Measurements from ENCODE around the gene RCAN2. TPM values are rescaled to one million over a fixed set of nuclear protein-coding genes. Genes with fewer than 3 reads are reported as not detected.

Gene RCAN2
- total and polyA plus RNA-seq, 2 donors (not counting 1 experiment from before 2014, with no cell fraction given), result not detected

DNA sequence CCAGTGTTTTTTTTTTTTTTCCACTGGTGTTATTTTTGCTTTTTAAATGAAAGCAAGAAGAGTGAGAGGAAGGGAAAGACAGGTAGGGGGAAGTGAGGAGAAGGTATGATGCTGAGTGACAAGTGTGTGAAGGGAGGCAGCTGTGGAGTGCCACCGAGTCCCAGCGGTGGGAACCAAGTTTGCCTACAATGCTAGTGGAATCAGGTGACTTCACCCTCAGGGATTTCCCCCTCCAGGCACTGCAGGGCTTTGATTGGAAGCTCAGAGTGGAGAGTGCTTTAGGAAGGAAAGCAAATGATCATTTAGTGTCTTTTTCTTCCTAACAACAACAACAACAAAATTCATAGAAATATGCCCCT lies 200.0 kb downstream of the RCAN2 start:
- peaks cover 7% of the 10 kb centered on the region for H3K4me1 Mint-ChIP-seq
- ATAC-seq (ENCODE audit: low read depth) (no peak), DNase-seq (no peak)
- Histone ChIP-seq H3K4me2 (replicated peaks; ENCODE audit: low read depth, low read length, poor library complexity, severe bottlenecking) (no peak overlapping the region), H3K79me2 (ENCODE audit: control insufficient read depth, insufficient read depth, low read length) (no peaks in the 10 kb centered on the region), H3K27ac (ENCODE audit: low read length in 2 of 2) (no peak overlapping the region), H4K20me1 (ENCODE audit: control insufficient read depth, insufficient read depth, low read length, poor library complexity, severe bottlenecking) (no peaks in the 10 kb centered on the region), H3K9ac (ENCODE audit: low read length) (no peak overlapping the region), H3K36me3 (replicated peaks in 1 of 2; ENCODE audit: control extremely low read depth in 1 of 2, control insufficient read depth in 1 of 2, extremely low read depth in 1 of 2, insufficient read depth in 2 of 2, low read length in 1 of 2) (no peaks in the 10 kb centered on the region), H2AFZ (ENCODE audit: insufficient read depth, low read depth, low read length, poor library complexity, severe bottlenecking) (no peak overlapping the region), H3K9me3 (ENCODE audit: control extremely low read depth in 1 of 3, control insufficient read depth in 2 of 3, insufficient read depth in 1 of 3, low read length in 2 of 3) (no peaks in the 10 kb centered on the region), H3K27me3 (replicated peaks in 1 of 4; ENCODE audit: control extremely low read depth in 1 of 4, control insufficient read depth in 3 of 4, insufficient read depth in 4 of 4, low read length in 3 of 4) (no peaks in the 10 kb centered on the region), H3K4me1 (ENCODE audit: control insufficient read depth in 2 of 2, insufficient read depth in 2 of 2, low read length in 2 of 2) (no peaks in the 10 kb centered on the region), H3K4me3 (ENCODE audit: control extremely low read depth in 1 of 5, extremely low read depth in 1 of 5, insufficient read depth in 1 of 5, low read depth in 2 of 5, low read length in 4 of 5) (no peak overlapping the region)
- ChIA-PET POLR2A (no interaction called here), CTCF (interaction anchor here (0.7 to 0.9 kb wide), 2 partner anchors 69 to 204 kb away, joined by 3 to 4 read pairs; no protein-coding TSS in a partner anchor)
- WGBS (ENCODE audit: insufficient coverage), result no CpG with 5 or more reads among the region's 2 CpGs
- TF ChIP-seq, protein P1, sequence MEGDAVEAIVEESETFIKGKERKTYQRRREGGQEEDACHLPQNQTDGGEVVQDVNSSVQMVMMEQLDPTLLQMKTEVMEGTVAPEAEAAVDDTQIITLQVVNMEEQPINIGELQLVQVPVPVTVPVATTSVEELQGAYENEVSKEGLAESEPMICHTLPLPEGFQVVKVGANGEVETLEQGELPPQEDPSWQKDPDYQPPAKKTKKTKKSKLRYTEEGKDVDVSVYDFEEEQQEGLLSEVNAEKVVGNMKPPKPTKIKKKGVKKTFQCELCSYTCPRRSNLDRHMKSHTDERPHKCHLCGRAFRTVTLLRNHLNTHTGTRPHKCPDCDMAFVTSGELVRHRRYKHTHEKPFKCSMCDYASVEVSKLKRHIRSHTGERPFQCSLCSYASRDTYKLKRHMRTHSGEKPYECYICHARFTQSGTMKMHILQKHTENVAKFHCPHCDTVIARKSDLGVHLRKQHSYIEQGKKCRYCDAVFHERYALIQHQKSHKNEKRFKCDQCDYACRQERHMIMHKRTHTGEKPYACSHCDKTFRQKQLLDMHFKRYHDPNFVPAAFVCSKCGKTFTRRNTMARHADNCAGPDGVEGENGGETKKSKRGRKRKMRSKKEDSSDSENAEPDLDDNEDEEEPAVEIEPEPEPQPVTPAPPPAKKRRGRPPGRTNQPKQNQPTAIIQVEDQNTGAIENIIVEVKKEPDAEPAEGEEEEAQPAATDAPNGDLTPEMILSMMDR (IDR thresholded peaks at IDR 0.05), result no peak
- H3K27me3 Mint-ChIP-seq, result peaks cover 8% of the 10 kb centered on the region
- no peak overlapping the region for H3K27ac Mint-ChIP-seq
- no peaks in the 10 kb centered on the region for H3K9me3 Mint-ChIP-seq (ENCODE audit: insufficient read depth)
- H3K4me3 Mint-ChIP-seq, result no peak overlapping the region
- intact Hi-C loops (cut with micrococcal nuclease), result no loop called here

DNA sequence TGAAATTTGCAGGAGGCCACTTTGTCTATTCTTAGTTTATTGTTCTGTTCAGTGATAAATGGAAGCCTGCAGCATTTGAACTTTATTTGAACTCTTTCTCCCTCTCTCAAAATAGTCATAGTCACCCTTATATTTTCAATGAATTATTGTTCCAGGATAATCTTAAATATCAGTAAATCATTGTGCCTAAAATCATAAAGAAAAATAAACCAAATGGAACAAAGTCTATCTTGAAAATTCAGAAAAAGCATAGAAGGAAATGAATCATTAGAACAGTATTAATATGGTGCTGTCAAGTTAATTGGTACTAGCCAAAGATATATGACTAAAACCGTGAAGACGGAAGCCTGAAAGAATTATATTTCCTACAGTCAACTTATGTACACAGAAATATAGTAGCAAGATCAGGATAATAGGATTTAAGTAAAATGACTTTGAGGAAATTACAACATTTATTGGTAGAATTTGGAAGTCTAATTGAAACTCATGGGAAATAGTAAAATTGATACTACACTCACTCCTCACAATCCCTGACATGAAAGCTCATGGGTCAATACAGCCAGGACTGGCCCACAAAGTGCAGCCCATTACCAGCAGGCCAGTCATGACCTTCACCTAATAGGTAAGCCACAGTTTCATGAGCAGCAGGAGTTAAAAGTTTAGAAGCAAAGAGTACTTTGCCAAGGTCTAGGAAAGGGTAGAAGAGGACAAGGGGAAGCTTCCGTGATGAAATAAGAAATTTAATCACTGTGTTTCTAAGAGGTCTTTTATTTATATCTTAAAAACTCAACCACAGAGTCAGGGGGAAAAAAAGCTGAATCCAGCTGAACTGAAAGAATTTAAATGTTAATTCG lies 200.6 kb downstream of the RCAN2 start:
- Histone ChIP-seq H3K9me3 (ENCODE audit: control extremely low read depth in 1 of 3, control insufficient read depth in 2 of 3, insufficient read depth in 1 of 3, low read length in 2 of 3) (no peaks in the 10 kb centered on the region), H3K4me2 (replicated peaks; ENCODE audit: low read depth, low read length, poor library complexity, severe bottlenecking) (no peak overlapping the region), H3K27me3 (replicated peaks in 1 of 4; ENCODE audit: control extremely low read depth in 1 of 4, control insufficient read depth in 3 of 4, insufficient read depth in 4 of 4, low read length in 3 of 4) (no peaks in the 10 kb centered on the region), H3K4me3 (ENCODE audit: control extremely low read depth in 1 of 5, extremely low read depth in 1 of 5, insufficient read depth in 1 of 5, low read depth in 2 of 5, low read length in 4 of 5) (no peak overlapping the region), H4K20me1 (ENCODE audit: control insufficient read depth, insufficient read depth, low read length, poor library complexity, severe bottlenecking) (no peaks in the 10 kb centered on the region), H3K79me2 (ENCODE audit: control insufficient read depth, insufficient read depth, low read length) (no peaks in the 10 kb centered on the region), H2AFZ (ENCODE audit: insufficient read depth, low read depth, low read length, poor library complexity, severe bottlenecking) (no peak overlapping the region), H3K9ac (ENCODE audit: low read length) (no peak overlapping the region), H3K4me1 (ENCODE audit: control insufficient read depth in 2 of 2, insufficient read depth in 2 of 2, low read length in 2 of 2) (no peaks in the 10 kb centered on the region), H3K27ac (ENCODE audit: low read length in 2 of 2) (no peak overlapping the region), H3K36me3 (replicated peaks in 1 of 2; ENCODE audit: control extremely low read depth in 1 of 2, control insufficient read depth in 1 of 2, extremely low read depth in 1 of 2, insufficient read depth in 2 of 2, low read length in 1 of 2) (no peaks in the 10 kb centered on the region)
- no peak overlapping the region for H3K4me3 Mint-ChIP-seq
- WGBS (ENCODE audit: insufficient coverage), result 33% methylated on average over 1 of the region's 4 CpGs
- intact Hi-C loops (cut with micrococcal nuclease), result no loop called here
- ChIA-PET CTCF (interaction anchor here (0.7 to 0.9 kb wide), 2 partner anchors 69 to 203 kb away, joined by 3 to 4 read pairs; no protein-coding TSS in a partner anchor), POLR2A (no interaction called here)
- no peaks in the 10 kb centered on the region for H3K9me3 Mint-ChIP-seq (ENCODE audit: insufficient read depth)
- peaks cover 7% of the 10 kb centered on the region for H3K4me1 Mint-ChIP-seq
- peaks cover 7% of the 10 kb centered on the region for H3K27me3 Mint-ChIP-seq
- DNase-seq (no peak), ATAC-seq (ENCODE audit: low read depth) (no peak)
- TF ChIP-seq, protein P1 (IDR thresholded peaks at IDR 0.05), result no peak
- TF ChIP-seq EZH2 (IDR thresholded peaks at IDR 0.05; ENCODE audit: borderline replicate concordance, insufficient read depth, low read depth, low read length, poor library complexity, severe bottlenecking), result no peak
- no peak overlapping the region for H3K27ac Mint-ChIP-seq

All from B cell (primary cell).